Raji (cell line): Measurements from ENCODE around the gene FHOD3.

ENCODE experiments used
- POLR2A ChIP-seq: IDR thresholded peaks from 2 replicates; pipeline ENCODE4 v1.6.1; 2011; ENCODE audit warnings: low read depth, low read length, control low read depth; ENCODE audit not compliant: insufficient read depth

The FHOD3 gene

GRCh38 chr18:36308711-36309435 lies 11.4 kb downstream of the FHOD3 start:
- no peak for TF ChIP-seq POLR2A

GRCh38 chr18:36309436-36310391 lies 12.2 kb downstream of the FHOD3 start:
- no peak for TF ChIP-seq POLR2A

- TF ChIP-seq POLR2A, result no peak
These were observed 13.6 kb downstream of the FHOD3 start for GRCh38 chr18:36311026-36311570.

GRCh38 chr18:36312806-36313395 lies 15.4 kb downstream of the FHOD3 start:
- no peak for TF ChIP-seq POLR2A

GRCh38 chr18:36314098-36314497 lies 16.6 kb downstream of the FHOD3 start:
- no peak for TF ChIP-seq POLR2A

- no peak for TF ChIP-seq POLR2A
These were observed 17.2 kb downstream of the FHOD3 start for GRCh38 chr18:36314754-36315153.

GRCh38 chr18:36315736-36316135 lies 18.2 kb downstream of the FHOD3 start:
- no peak for TF ChIP-seq POLR2A

- no peak for TF ChIP-seq POLR2A
These were observed 18.7 kb downstream of the FHOD3 start for GRCh38 chr18:36316246-36316645.

GRCh38 chr18:36321658-36322407 lies 24.3 kb downstream of the FHOD3 start:
- no peak for TF ChIP-seq POLR2A

- no peak for TF ChIP-seq POLR2A
These were observed 24.9 kb downstream of the FHOD3 start for GRCh38 chr18:36322408-36322728.

- no peak for TF ChIP-seq POLR2A
These were observed 25.2 kb downstream of the FHOD3 start for GRCh38 chr18:36322734-36323133.

GRCh38 chr18:36323421-36323820 lies 25.9 kb downstream of the FHOD3 start:
- no peak for TF ChIP-seq POLR2A

- no peak for TF ChIP-seq POLR2A
These were observed 28.3 kb downstream of the FHOD3 start for GRCh38 chr18:36325846-36326245.

- TF ChIP-seq POLR2A, result no peak
These were observed 29.3 kb downstream of the FHOD3 start for GRCh38 chr18:36326771-36327170.
